Right kidney (tissue), 9 donors: ENCODE measurements around the gene PDS5B.
"Not testable (repeated sequence)": the region's sequence is repeated elsewhere in the genome, so short reads cannot be mapped to it uniquely, and the experiment has no call there.

Experiments
- DNase-seq: peaks from one replicate; pipeline ENCODE4 v3.0.0-alpha.2; 2016
- long read RNA-seq, 8 donors: transcript quantifications; one replicate each; lab custom pipeline, GENCODE V29; 2026

PDS5B gene, protein sequence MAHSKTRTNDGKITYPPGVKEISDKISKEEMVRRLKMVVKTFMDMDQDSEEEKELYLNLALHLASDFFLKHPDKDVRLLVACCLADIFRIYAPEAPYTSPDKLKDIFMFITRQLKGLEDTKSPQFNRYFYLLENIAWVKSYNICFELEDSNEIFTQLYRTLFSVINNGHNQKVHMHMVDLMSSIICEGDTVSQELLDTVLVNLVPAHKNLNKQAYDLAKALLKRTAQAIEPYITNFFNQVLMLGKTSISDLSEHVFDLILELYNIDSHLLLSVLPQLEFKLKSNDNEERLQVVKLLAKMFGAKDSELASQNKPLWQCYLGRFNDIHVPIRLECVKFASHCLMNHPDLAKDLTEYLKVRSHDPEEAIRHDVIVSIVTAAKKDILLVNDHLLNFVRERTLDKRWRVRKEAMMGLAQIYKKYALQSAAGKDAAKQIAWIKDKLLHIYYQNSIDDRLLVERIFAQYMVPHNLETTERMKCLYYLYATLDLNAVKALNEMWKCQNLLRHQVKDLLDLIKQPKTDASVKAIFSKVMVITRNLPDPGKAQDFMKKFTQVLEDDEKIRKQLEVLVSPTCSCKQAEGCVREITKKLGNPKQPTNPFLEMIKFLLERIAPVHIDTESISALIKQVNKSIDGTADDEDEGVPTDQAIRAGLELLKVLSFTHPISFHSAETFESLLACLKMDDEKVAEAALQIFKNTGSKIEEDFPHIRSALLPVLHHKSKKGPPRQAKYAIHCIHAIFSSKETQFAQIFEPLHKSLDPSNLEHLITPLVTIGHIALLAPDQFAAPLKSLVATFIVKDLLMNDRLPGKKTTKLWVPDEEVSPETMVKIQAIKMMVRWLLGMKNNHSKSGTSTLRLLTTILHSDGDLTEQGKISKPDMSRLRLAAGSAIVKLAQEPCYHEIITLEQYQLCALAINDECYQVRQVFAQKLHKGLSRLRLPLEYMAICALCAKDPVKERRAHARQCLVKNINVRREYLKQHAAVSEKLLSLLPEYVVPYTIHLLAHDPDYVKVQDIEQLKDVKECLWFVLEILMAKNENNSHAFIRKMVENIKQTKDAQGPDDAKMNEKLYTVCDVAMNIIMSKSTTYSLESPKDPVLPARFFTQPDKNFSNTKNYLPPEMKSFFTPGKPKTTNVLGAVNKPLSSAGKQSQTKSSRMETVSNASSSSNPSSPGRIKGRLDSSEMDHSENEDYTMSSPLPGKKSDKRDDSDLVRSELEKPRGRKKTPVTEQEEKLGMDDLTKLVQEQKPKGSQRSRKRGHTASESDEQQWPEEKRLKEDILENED (N-terminal part only)
- long read RNA-seq, donor 1, partial matches to known transcripts = 12 of 14 reads
- long read RNA-seq, donor 1, other reads (novel, unspliced or antisense) = 0 of 14 reads
- long read RNA-seq, donor 2, partial matches to known transcripts = 6 of 9 reads
- long read RNA-seq, donor 2, other reads (novel, unspliced or antisense) = 0 of 9 reads
- long read RNA-seq, donor 3, partial matches to known transcripts = 5 of 7 reads
- long read RNA-seq, donor 3, other reads (novel, unspliced or antisense) = 0 of 7 reads
- long read RNA-seq, donor 4, partial matches to known transcripts = 22 of 27 reads
- long read RNA-seq, donor 4, other reads (novel, unspliced or antisense) = 0 of 27 reads
- long read RNA-seq, donor 5, partial matches to known transcripts = 13 of 16 reads
- long read RNA-seq, donor 5, other reads (novel, unspliced or antisense) = 0 of 16 reads
- long read RNA-seq, donor 6, partial matches to known transcripts = 8 of 12 reads
- long read RNA-seq, donor 6, other reads (novel, unspliced or antisense) = 0 of 12 reads
- long read RNA-seq, donor 7, partial matches to known transcripts = 29 of 33 reads
- long read RNA-seq, donor 7, other reads (novel, unspliced or antisense) = 0 of 33 reads
- long read RNA-seq, donor 8, partial matches to known transcripts = 6 of 8 reads
- long read RNA-seq, donor 8, other reads (novel, unspliced or antisense) = 0 of 8 reads

DNA sequence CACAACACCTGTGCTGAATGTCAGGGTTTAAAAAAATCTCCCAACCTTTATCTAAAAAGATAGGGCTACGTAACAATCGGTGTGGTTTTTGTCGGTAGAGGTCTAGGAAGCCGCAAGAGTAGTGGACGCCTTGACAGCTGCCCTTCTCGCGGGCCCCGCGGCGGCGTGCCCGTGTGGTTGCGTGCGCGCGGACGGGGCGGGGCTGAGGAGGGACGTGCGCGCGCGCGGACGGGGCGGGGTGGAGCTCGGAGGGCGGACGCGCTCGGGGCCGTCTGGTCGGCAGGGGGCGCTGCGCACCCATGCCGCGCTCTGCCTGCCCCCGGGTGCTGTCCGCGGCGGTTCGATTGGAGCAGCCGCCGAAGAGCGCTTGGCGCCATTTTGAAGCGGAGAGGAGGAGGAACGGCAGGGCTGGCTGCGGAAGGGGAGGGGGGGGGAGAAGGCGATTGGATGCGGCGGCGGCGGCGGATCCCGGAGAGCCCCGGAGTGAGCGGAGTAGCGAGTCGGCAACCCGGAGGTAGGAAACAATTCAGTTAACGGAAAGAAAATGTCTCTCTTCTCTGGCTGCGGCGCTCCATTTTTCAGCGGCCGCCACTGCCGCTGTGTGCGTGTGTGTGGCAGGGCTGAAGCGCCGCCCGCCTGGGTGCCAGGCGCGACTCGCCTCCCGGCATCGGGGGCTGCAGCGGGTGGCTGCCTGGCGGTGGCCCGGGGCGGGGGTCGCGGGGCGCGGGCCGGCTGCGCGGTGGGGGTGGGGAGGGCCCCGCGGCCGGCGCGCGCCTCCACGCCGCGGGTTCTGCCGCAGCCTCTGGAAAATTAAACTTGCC is at the start of gene PDS5B:
Gene PDS5B, plus strand, starts transcription at position 373 of the 821 bp plus-strand sequence. CDS start 62,321 bp downstream, outside the sequence.
- DNase-seq = peak; percentile 92

DNA sequence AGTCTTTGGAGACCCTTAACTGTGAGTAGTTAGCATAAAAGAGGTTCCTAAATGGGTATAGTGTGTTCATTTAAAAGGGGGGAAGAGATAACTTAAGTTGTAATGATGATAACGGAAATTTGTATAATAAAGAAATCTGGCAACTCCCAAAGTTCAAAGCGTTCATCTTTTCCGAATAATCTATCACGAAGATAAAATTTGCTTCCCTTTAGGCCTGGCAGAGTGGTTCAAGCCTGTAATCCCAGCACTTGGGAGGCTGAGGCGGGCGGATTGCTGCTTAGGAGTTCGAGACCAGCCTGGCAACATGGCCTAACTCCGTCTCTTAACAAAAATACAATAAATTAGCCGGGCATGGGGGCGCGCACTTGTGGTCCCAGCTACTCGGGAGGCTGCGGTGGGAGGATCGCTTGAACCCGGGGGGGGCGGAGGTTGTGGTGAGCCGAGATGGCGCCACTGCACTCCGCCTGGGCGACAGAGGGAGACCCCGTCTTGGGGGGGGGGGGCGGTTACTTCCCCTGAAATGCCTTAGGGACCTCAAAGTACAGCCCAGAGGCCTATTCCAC is 48.6 kb upstream of the PDS5B start:
- no peak for DNase-seq

DNA sequence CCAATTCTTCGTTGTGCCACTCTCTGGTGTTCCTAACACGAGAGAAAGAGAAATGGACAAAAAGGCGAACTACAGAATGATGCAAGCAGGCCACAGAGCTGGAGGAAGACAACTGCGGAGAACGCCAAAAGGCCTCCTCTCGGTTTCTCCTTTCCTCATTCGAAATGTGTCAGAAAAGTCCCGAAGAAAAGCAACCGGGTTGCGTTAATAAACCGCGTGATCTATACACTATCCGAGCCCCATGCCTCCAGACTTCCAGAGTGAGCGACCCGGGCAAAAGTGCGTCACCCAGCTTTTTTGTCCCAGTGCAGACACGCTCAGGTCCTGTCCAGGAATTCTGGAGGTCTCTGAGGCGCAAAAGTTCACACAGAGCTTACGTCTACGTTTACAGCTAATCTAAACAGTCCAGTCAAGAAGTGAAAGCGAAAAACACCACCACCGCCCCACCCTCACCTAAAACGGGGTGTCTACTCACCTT is 48.1 kb upstream of the PDS5B start:
- DNase-seq = peak; percentile 88

DNA sequence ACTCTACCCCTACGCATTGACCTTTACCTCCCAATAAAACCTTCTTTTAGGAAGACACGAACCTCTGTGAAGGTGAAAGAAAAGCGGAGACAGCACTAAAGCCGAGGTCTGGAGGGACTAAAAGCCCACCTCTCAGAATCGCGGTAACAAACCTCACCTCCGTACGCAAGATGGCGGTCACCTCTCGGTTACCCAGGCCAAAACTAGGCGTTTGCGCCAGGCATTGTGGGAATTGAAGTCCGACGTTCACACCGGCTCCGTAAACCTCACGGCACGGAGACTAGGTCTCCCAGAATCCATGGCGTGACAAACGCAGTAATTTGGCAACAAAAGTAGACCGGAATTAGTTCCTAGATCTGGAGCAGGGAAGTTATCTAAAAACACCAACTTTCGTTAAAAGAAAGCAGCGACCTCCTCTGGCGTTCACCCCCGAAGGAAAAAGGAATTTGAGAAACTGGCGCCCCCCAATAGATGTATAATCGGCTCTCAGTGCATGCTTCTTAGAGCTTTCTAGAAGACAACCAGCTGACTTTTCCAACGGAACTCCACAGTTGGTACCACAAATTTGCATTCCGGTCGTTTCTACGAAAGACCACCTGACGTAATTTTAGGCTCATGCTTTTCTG is 47.5 kb upstream of the PDS5B start, which contains the start of gene N4BP2L2:
Gene N4BP2L2, minus strand, starts transcription at position 175 of the 626 bp plus-strand sequence. CDS start 1,768 bp downstream, outside the sequence.
- DNase-seq = peak; percentile 82

DNA sequence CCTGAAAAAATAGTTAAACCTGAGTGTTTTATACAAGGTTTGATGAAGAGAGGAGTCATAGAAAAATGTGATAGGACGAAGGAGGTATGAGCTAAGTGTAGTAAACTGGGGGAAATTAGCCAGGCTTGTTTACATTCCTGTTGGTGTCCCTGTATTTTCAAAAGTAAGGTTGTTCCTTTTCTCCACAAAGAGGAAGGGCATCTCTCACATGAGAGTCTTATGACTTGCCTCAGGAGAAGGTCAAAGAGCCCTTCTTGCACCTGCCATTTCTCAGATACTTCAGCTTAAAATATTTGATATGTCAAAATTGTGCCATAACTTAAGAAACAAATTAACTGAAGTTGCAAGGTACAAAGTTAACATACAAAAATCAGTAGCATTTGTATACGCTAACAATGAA is 44.0 kb upstream of the PDS5B start:
- DNase-seq = no peak

GRCh38 chr13:32545083-32545482 is 41.2 kb upstream of the PDS5B start:
- no peak for DNase-seq

- no peak for DNase-seq
Observed at GRCh38 chr13:32548837-32549236, 37.4 kb upstream of the PDS5B start.

DNA sequence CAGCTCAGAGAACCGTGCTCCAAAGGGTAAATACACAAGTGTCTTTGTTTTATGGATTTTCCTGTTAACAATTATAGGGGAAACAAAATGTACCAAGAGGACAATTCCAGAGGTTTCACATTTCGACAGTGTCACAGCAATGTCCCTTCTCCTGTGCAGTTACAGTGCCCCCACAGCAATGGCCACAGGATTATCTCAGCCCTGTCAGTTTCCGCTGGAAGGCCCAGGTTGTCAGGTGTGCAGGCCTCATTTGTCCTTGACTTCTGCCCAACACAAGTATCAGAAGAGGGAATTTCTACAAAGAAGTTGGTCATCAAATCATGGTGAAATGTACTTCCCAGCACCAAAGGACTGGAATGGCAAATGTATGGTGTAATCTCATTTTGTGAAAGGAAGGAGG is 36.5 kb upstream of the PDS5B start:
- no peak for DNase-seq

DNA sequence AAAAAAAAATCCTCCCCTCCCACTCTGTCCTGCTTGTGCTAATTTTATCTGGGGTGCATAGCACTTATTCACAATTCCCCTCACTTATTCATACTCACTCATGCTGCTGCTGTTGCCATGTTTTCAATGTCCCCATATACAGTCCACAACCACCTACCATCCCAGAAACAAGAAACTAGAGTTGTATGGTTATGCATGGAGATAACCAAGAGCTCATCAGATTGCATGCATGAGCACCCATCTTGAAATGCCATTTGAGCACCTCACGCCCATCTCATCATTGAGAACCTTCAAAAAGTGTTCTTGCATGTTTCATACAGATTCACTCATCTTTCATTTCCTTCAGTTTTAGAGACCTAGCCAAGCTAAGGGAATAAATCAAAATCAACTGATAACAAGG is 32.5 kb upstream of the PDS5B start:
- no peak for DNase-seq

- DNase-seq = no peak
Observed at GRCh38 chr13:32555613-32556012, 30.6 kb upstream of the PDS5B start.

DNA sequence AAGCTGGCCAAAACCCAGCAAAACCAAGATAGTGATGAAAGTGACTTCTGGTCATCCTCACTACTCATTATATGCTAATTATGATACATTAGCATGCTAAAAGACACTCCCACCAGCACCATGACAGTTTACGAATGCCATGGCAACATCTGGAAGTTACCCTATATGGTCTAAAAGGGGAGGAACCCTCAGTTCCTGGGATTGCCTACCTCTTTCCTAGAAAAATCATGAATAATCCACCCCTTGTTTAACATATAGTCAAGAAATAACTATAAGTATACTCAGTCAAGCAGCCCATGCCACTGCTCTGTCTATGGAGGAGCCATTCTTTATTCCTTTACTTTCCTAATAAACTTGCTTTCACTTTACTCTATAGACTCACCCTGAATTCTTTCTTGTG is 25.4 kb upstream of the PDS5B start:
- DNase-seq = not testable (repeated sequence)

GRCh38 chr13:32575687-32576086 is 10.6 kb upstream of the PDS5B start:
- not testable (repeated sequence) for DNase-seq

- DNase-seq = no peak
Observed at GRCh38 chr13:32577032-32577431, 9.2 kb upstream of the PDS5B start.

- DNase-seq = no peak
Observed at GRCh38 chr13:32581177-32581786, 5.0 kb upstream of the PDS5B start.

DNA sequence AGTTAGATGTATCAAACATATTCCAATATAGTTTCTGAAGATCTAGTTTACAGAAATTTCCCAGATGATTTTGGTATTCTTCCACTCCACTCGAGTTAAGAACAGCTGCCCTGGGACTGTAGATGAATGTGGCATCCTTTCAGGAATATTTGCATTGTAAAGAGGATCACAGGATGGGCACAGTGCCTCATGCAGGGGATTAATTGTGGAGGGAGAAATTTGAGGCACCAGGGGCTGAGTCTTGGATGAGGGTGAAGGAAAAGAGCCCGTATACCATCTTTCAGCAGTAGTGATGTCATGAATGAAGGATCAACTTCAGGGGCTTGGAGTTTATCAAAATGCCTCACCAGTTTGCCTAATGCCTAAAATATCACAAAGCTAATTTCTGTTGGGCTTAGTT is 4.0 kb upstream of the PDS5B start:
- no peak for DNase-seq

DNA sequence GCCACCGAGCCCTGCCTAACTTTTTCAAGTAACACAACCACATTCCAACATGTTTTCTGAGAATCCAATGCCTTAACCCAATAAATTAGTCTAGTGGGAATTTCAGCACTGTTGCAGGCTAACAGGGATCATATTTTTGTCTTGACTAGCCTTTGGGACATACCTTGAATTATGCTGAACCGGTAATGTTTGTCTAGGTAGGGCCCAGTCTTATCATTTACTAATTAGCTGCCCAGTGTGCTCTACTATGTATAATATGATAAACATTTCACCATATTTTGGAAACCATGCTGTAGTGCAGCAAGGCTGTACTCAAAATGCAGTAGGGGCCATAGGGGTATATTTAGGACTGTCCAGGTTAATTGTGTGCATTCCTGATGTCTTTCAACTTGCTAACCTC is 3.3 kb upstream of the PDS5B start:
- DNase-seq = no peak

GRCh38 chr13:32585550-32586079 is 637 bp upstream of the PDS5B start:
- DNase-seq = no peak
